B cell (primary cell): Measurements from ENCODE around the gene SPRR5. TPM values are rescaled to one million over a fixed set of nuclear protein-coding genes. Genes with fewer than 3 reads are reported as not detected.

Experiments
- ATAC-seq: fragments of 200-7000 bp; cut with Tn5 transposase; one replicate; pipeline ENCODE4 v1.10.0; 2021; ENCODE audit warnings: low read depth, mild to moderate bottlenecking, moderate number of reproducible peaks, moderate library complexity
- CTCF ChIA-PET: fragments of 350-600 bp; sonication (Branson Sonifier 250); formaldehyde crosslinking; loops from one replicate; lab custom pipeline; 2021; ENCODE audit warnings: antibody characterized with exemption, inconsistent platforms; lab: Charles Lee
- POLR2A ChIA-PET: fragments of 350-600 bp; sonication (Branson Sonifier 250); formaldehyde crosslinking; loops from one replicate; lab custom pipeline; 2021; ENCODE audit warnings: antibody characterized with exemption; lab: Charles Lee
- DNase-seq: peaks from one replicate; pipeline ENCODE4 v3.0.0; 2013
- H2AFZ ChIP-seq: 2 replicates; pipeline ENCODE4 v1.6.1; 2012; ENCODE audit warnings: mild to moderate bottlenecking, low read depth, low read length; ENCODE audit not compliant: insufficient read depth, poor library complexity, severe bottlenecking
- H3K27ac ChIP-seq, 2 donors: 1 replicate in 1 of 2; 2 replicates in 1 of 2; pipeline ENCODE4 v1.5.1; 2012 to 2013; ENCODE audit warnings: low read length in 2 of 2, mild to moderate bottlenecking in 2 of 2, moderate library complexity in 1 of 2
- H3K27me3 ChIP-seq, 4 experiments: fragments of 200-600 bp in 1 of 4; sonication (generic) in 1 of 4; replicated peaks in 1 of 4; 1 replicate in 2 of 4; 2 replicates in 2 of 4; pipeline versions ENCODE4 v1.6.1 to v1.7.0; 2013 to 2016; ENCODE audit warnings: low read length in 3 of 4, mild to moderate bottlenecking in 2 of 4, mixed read lengths in 1 of 4, moderate library complexity in 1 of 4; ENCODE audit not compliant: insufficient read depth in 4 of 4, control insufficient read depth in 3 of 4; ENCODE audit errors: control extremely low read depth in 1 of 4
- H3K36me3 ChIP-seq, 2 experiments: replicated peaks in 1 of 2; 1 replicate in 1 of 2; 2 replicates in 1 of 2; pipeline versions ENCODE4 v1.6.1 to v1.7.1; 2013; ENCODE audit warnings: low read length in 1 of 2; ENCODE audit not compliant: insufficient read depth in 2 of 2, control insufficient read depth in 1 of 2; ENCODE audit errors: control extremely low read depth in 1 of 2, extremely low read depth in 1 of 2
- H3K4me1 ChIP-seq, 2 donors: fragments of 200-600 bp in 1 of 2; sonication (generic) in 1 of 2; 1 replicate in 1 of 2; 2 replicates in 1 of 2; pipeline versions ENCODE4 v1.5.1 to v1.6.1; 2013 to 2017; ENCODE audit warnings: low read length in 2 of 2; ENCODE audit not compliant: control insufficient read depth in 2 of 2, insufficient read depth in 2 of 2
- H3K4me2 ChIP-seq: replicated peaks from 2 replicates; pipeline ENCODE3; 2012; ENCODE audit warnings: mild to moderate bottlenecking, low read depth, low read length; ENCODE audit not compliant: poor library complexity, severe bottlenecking
- H3K4me3 ChIP-seq, 5 experiments: fragments of 200-600 bp in 1 of 5; sonication (generic) in 1 of 5; 1 replicate in 3 of 5; 2 replicates in 2 of 5; pipeline versions ENCODE4 v1.5.1 to v1.7.0; 2011 to 2016; ENCODE audit warnings: low read length in 4 of 5, mild to moderate bottlenecking in 4 of 5, low read depth in 2 of 5, control low read depth in 1 of 5, moderate library complexity in 1 of 5; ENCODE audit not compliant: insufficient read depth in 1 of 5; ENCODE audit errors: control extremely low read depth in 1 of 5, extremely low read depth in 1 of 5
- H3K79me2 ChIP-seq: fragments of 200-600 bp; sonication (generic); one replicate; pipeline ENCODE4 v1.6.0; 2016; ENCODE audit warnings: low read length; ENCODE audit not compliant: control insufficient read depth, insufficient read depth
- H3K9ac ChIP-seq: fragments of 200-600 bp; sonication (generic); 2 replicates; pipeline ENCODE4 v1.6.1; 2017; ENCODE audit warnings: mild to moderate bottlenecking, low read length, moderate library complexity
- H3K9me3 ChIP-seq, 3 donors: one replicate each; pipeline versions ENCODE4 v1.6.1 to v1.7.1; 2013; ENCODE audit warnings: low read length in 2 of 3; ENCODE audit not compliant: control insufficient read depth in 2 of 3, insufficient read depth in 1 of 3; ENCODE audit errors: control extremely low read depth in 1 of 3
- H4K20me1 ChIP-seq: 2 replicates; pipeline ENCODE4 v1.6.0; 2012; ENCODE audit warnings: mild to moderate bottlenecking, low read length; ENCODE audit not compliant: insufficient read depth, control insufficient read depth, poor library complexity, severe bottlenecking
- H3K27ac Mint-ChIP-seq: one replicate; pipeline ENCODE4 v1.8.0; 2021; ENCODE audit warnings: mixed read lengths
- H3K27me3 Mint-ChIP-seq: one replicate; pipeline ENCODE4 v1.8.0; 2021; ENCODE audit warnings: mixed read lengths
- H3K4me1 Mint-ChIP-seq: one replicate; pipeline ENCODE4 v1.8.0; 2021; ENCODE audit warnings: mixed read lengths
- H3K4me3 Mint-ChIP-seq: one replicate; pipeline ENCODE4 v1.8.0; 2021; ENCODE audit warnings: mixed read lengths
- H3K9me3 Mint-ChIP-seq: one replicate; pipeline ENCODE4 v1.8.0; 2022; ENCODE audit warnings: mixed read lengths; ENCODE audit not compliant: insufficient read depth
- EZH2 ChIP-seq: IDR thresholded peaks from 2 replicates; pipeline ENCODE4 v1.6.1; 2012; ENCODE audit warnings: borderline replicate concordance, low read depth, mild to moderate bottlenecking, moderate library complexity, low read length; ENCODE audit not compliant: insufficient read depth, poor library complexity, severe bottlenecking
- WGBS: methylation state at CpG from one replicate; pipeline ENCODE4 v1.1.5; 2013; ENCODE audit warnings: missing lambda C conversion rate; ENCODE audit not compliant: insufficient coverage; 5-methylcytosine and 5-hydroxymethylcytosine counted together
- intact Hi-C: fragments of 100-400 bp; cut with micrococcal nuclease; formaldehyde crosslinking; loops from one replicate; pipeline ENCODE4 v1.10.0; 2022
- polyA plus RNA-seq: library from polyadenylated mRNA; depleted of rRNA; stranded (reverse); fragments of >200 nt; gene quantifications from 2 replicates; pipeline ENCODE4 v1.2.3, GENCODE V29; 2012
- total RNA-seq, 2 donors: library from RNA; stranded (reverse); fragments of 120-200 nt in 1 of 2; gene quantifications; 1 replicate in 1 of 2; 2 replicates in 1 of 2; pipeline versions ENCODE4 v1.2.3 to v1.2.4, GENCODE V29; 2013 to 2022
- TF ChIP-seq, protein P1 (sequence below): fragments of 200-600 bp; IDR thresholded peaks from one replicate; pipeline ENCODE4 v1.8.0; 2022; ENCODE audit warnings: antibody characterized with exemption, mild to moderate bottlenecking

SPRR5 gene
- total and polyA plus RNA-seq, 2 donors (not counting 1 experiment from before 2014, with no cell fraction given): not detected

GRCh38 chr1:152899027-152899426 is 48.0 kb upstream of the SPRR5 start:
- ChIA-PET CTCF (interaction anchor here (1.0 kb wide), 1 partner anchor 9 kb away, joined by 3 read pairs; no protein-coding TSS in a partner anchor), POLR2A (no interaction called here)
- Mint-ChIP-seq H3K27ac (no peak overlapping the region), H3K27me3 (peaks cover 39% of the 10 kb centered on the region), H3K4me1 (no peaks in the 10 kb centered on the region), H3K9me3 (no peaks in the 10 kb centered on the region), H3K4me3 (no peak overlapping the region)
- TF ChIP-seq, protein P1, sequence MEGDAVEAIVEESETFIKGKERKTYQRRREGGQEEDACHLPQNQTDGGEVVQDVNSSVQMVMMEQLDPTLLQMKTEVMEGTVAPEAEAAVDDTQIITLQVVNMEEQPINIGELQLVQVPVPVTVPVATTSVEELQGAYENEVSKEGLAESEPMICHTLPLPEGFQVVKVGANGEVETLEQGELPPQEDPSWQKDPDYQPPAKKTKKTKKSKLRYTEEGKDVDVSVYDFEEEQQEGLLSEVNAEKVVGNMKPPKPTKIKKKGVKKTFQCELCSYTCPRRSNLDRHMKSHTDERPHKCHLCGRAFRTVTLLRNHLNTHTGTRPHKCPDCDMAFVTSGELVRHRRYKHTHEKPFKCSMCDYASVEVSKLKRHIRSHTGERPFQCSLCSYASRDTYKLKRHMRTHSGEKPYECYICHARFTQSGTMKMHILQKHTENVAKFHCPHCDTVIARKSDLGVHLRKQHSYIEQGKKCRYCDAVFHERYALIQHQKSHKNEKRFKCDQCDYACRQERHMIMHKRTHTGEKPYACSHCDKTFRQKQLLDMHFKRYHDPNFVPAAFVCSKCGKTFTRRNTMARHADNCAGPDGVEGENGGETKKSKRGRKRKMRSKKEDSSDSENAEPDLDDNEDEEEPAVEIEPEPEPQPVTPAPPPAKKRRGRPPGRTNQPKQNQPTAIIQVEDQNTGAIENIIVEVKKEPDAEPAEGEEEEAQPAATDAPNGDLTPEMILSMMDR: no peak
- no peak for TF ChIP-seq EZH2
- DNase-seq (no peak), ATAC-seq (no peak)
- Histone ChIP-seq H3K9me3 (no peaks in the 10 kb centered on the region), H3K4me2 (no peak overlapping the region), H3K79me2 (no peaks in the 10 kb centered on the region), H2AFZ (no peak overlapping the region), H3K9ac (no peak overlapping the region), H3K36me3 (no peaks in the 10 kb centered on the region), H4K20me1 (no peaks in the 10 kb centered on the region), H3K4me1 (no peaks in the 10 kb centered on the region), H3K4me3 (no peak overlapping the region), H3K27me3 (peaks cover 0 to 8% (median 3%) of the 10 kb centered on the region in 4 experiments), H3K27ac (no peak overlapping the region)
- WGBS: 85% methylated on average over 3 of the region's 4 CpGs
- intact Hi-C loops: no loop called here

DNA sequence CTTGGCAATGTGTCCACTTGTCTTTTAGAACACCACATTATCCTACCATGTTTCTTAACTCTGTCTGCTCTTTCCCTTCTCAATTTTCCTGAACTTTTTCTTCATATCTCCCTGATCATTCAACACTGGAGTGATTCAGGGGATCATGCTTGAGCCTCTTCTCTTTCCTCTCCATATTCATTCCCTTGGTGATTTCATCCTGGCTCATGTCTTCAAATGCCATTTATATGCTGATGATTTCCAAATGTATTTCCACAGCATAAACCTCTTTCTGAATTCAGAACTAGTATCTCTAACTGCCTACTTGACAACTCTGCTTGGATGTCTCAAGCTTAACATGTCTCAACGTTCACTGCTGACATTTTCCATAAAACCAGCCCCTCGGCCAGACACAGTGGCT is 47.1 kb upstream of the SPRR5 start:
- no peaks in the 10 kb centered on the region for H3K9me3 ChIP-seq
- Mint-ChIP-seq H3K27me3 (peaks cover 38% of the 10 kb centered on the region), H3K27ac (no peak overlapping the region), H3K4me3 (no peak overlapping the region), H3K4me1 (no peaks in the 10 kb centered on the region), H3K9me3 (no peaks in the 10 kb centered on the region)
- no peaks in the 10 kb centered on the region for H3K36me3 ChIP-seq
- POLR2A ChIA-PET: no interaction called here
- intact Hi-C loops: no loop called here
- H3K9ac ChIP-seq: no peak overlapping the region
- no peaks in the 10 kb centered on the region for H3K4me1 ChIP-seq
- CTCF ChIA-PET: interaction anchor here (1.0 kb wide), 1 partner anchor 10 kb away, joined by 3 read pairs; no protein-coding TSS in a partner anchor
- no peak overlapping the region for H2AFZ ChIP-seq
- H3K4me2 ChIP-seq: no peak overlapping the region
- H3K27me3 ChIP-seq: peaks cover 0 to 8% (median 2%) of the 10 kb centered on the region in 4 experiments
- H3K4me3 ChIP-seq: no peak overlapping the region
- TF ChIP-seq EZH2: no peak
- TF ChIP-seq, protein P1: no peak
- no peaks in the 10 kb centered on the region for H4K20me1 ChIP-seq
- WGBS: 75% methylated on average over 2 of the region's 2 CpGs
- no peak overlapping the region for H3K27ac ChIP-seq
- no peak for DNase-seq
- no peak for ATAC-seq
- H3K79me2 ChIP-seq: no peaks in the 10 kb centered on the region
